Measurements from ENCODE around the gene RECK. TPM values are rescaled to one million over a fixed set of nuclear protein-coding genes. Genes with fewer than 3 reads are reported as not detected.

The RECK gene
- total RNA-seq, 1 experiment from 2014 or later, result 5.0 TPM

DNA sequence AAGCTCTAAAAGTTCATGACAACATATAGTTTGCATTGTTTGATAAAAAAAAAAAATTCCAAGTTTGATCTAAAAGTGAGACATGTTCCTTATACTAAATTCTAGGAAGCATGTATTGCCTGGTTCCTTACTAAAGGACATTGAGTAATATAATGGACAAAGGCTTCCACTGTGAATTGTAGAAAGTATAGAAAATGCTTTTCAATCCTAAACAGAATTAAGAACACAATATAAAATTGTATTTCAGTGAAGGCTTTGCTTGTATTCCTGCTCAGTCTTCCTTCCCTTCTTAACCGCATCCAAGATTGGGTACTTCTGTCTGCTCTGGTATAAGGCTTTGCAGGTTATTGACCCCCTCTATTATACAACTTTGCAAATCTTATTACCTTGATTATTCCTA lies 2.4 kb downstream of the RECK start:
- H3K4me3 ChIP-seq (ENCODE audit: low read length), result no peak overlapping the region
- no peak overlapping the region for H2AFZ ChIP-seq (ENCODE audit: low read length)
- H3K27ac ChIP-seq (ENCODE audit: low read length), result no peak overlapping the region
- H3F3A ChIP-seq (ENCODE audit: low read length, unreplicated experiment), result no peaks in the 10 kb centered on the region
- no peaks in the 10 kb centered on the region for H3K27me3 ChIP-seq (ENCODE audit: low read length)
- H3K79me2 ChIP-seq (ENCODE audit: low read length), result peaks cover 23% of the 10 kb centered on the region
- POLR2A ChIA-PET (ENCODE audit: unreplicated experiment), result no interaction called here
- intact Hi-C loops (cut with micrococcal nuclease), result no loop called here
- H3K36me3 ChIP-seq (ENCODE audit: low read depth, low read length), result no peaks in the 10 kb centered on the region
- H3K4me1 ChIP-seq (ENCODE audit: insufficient read depth, low read length), result peaks cover 21% of the 10 kb centered on the region
- TF ChIP-seq EZH2 (IDR thresholded peaks at IDR 0.05; ENCODE audit: low read length, unreplicated experiment) (no peak), EZH2phosphoT487 (IDR thresholded peaks at IDR 0.05; ENCODE audit: borderline replicate concordance, low read length) (no peak)
- TF ChIP-seq, protein P1, sequence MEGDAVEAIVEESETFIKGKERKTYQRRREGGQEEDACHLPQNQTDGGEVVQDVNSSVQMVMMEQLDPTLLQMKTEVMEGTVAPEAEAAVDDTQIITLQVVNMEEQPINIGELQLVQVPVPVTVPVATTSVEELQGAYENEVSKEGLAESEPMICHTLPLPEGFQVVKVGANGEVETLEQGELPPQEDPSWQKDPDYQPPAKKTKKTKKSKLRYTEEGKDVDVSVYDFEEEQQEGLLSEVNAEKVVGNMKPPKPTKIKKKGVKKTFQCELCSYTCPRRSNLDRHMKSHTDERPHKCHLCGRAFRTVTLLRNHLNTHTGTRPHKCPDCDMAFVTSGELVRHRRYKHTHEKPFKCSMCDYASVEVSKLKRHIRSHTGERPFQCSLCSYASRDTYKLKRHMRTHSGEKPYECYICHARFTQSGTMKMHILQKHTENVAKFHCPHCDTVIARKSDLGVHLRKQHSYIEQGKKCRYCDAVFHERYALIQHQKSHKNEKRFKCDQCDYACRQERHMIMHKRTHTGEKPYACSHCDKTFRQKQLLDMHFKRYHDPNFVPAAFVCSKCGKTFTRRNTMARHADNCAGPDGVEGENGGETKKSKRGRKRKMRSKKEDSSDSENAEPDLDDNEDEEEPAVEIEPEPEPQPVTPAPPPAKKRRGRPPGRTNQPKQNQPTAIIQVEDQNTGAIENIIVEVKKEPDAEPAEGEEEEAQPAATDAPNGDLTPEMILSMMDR (conservative IDR thresholded peaks at IDR 0.05; ENCODE audit: low read depth, low read length), result no peak
- CTCF ChIA-PET, result no interaction called here
- H4K20me1 ChIP-seq (ENCODE audit: low read length), result no peaks in the 10 kb centered on the region
- H3K4me2 ChIP-seq (ENCODE audit: low read length), result no peak overlapping the region
- ATAC-seq (no peak), DNase-seq (no peak)
- no peaks in the 10 kb centered on the region for H3K9me3 ChIP-seq (ENCODE audit: low read length)
- BruUV-seq (replicated peaks), result no TSS peak
- H3K9ac ChIP-seq (ENCODE audit: low read length), result no peak overlapping the region
- no peaks in the 10 kb centered on the region for H3K9me2 ChIP-seq (replicated peaks; ENCODE audit: low read length)

DNA sequence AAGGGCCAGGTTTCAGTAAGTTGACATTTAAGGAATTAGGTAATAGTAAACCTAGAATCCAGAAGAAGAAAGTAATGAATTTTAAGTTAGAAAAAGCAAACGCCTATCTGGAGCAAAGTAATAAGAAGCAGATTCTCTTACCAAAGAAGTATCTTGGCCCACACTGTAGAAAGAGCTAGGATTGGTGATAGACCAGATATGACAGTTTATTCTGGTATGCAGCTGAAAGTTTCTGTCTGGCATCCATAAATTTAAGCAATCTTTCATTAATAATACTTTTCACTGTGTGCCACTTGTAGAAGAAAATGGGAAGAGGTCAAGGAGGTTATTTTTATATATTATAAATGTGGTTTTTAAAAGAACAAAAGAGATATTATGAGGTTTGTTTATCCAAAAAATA lies 3.0 kb downstream of the RECK start:
- no peak for ATAC-seq
- H3K27me3 ChIP-seq (ENCODE audit: low read length), result no peaks in the 10 kb centered on the region
- ChIA-PET CTCF (no interaction called here), POLR2A (ENCODE audit: unreplicated experiment) (no interaction called here)
- peaks cover 21% of the 10 kb centered on the region for H3K4me1 ChIP-seq (ENCODE audit: insufficient read depth, low read length)
- no peaks in the 10 kb centered on the region for H4K20me1 ChIP-seq (ENCODE audit: low read length)
- no peak overlapping the region for H2AFZ ChIP-seq (ENCODE audit: low read length)
- H3K36me3 ChIP-seq (ENCODE audit: low read depth, low read length), result no peaks in the 10 kb centered on the region
- no peak overlapping the region for H3K9ac ChIP-seq (ENCODE audit: low read length)
- intact Hi-C loops (cut with micrococcal nuclease), result no loop called here
- TF ChIP-seq EZH2 (IDR thresholded peaks at IDR 0.05; ENCODE audit: low read length, unreplicated experiment), result no peak
- TF ChIP-seq, protein P1 (conservative IDR thresholded peaks at IDR 0.05; ENCODE audit: low read depth, low read length), result no peak
- no peak for TF ChIP-seq EZH2phosphoT487 (IDR thresholded peaks at IDR 0.05; ENCODE audit: borderline replicate concordance, low read length)
- H3K9me2 ChIP-seq (replicated peaks; ENCODE audit: low read length), result no peaks in the 10 kb centered on the region
- H3K79me2 ChIP-seq (ENCODE audit: low read length), result peaks cover 28% of the 10 kb centered on the region
- H3F3A ChIP-seq (ENCODE audit: low read length, unreplicated experiment), result no peaks in the 10 kb centered on the region
- no peak overlapping the region for H3K27ac ChIP-seq (ENCODE audit: low read length)
- BruUV-seq (replicated peaks), result no TSS peak
- no peak for DNase-seq
- no peaks in the 10 kb centered on the region for H3K9me3 ChIP-seq (ENCODE audit: low read length)
- H3K4me3 ChIP-seq (ENCODE audit: low read length), result no peak overlapping the region
- no peak overlapping the region for H3K4me2 ChIP-seq (ENCODE audit: low read length)

DNA sequence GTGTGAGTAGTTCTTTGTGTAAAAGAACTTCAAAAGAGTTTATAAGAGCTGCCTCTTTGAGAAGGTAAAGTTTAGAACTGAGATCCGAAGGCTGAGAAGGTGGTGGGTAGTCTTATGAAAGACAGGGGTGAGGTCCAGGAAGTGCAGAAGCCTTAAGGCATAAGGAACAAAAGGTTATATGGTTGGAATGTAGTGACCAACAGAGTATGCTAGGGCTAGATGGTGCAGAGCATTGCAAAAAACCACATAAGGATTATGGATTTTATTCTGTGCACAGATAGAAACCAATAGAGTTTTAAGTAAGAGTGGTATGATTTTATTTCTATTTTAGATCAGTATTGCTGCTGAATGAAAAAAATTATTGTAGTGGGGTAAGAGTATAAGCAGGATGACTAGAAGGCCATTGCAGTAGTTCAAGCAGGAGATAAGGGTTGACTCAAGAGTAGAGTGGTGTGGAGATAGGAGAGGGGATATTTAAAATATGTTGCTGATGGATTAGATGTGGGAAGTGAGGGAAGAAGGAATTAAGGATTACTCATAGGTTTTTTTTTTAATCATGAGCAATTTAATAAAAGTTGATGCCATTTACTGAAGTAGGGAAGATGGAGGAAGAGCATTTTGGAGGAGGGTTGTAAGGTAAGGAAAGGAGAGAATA lies 3.7 kb downstream of the RECK start:
- Histone ChIP-seq H3K4me3 (ENCODE audit: low read length) (no peak overlapping the region), H3K9ac (ENCODE audit: low read length) (no peak overlapping the region), H3K9me3 (ENCODE audit: low read length) (no peaks in the 10 kb centered on the region), H3K4me1 (ENCODE audit: insufficient read depth, low read length) (peaks cover 21% of the 10 kb centered on the region), H3F3A (ENCODE audit: low read length, unreplicated experiment) (no peaks in the 10 kb centered on the region), H3K27me3 (ENCODE audit: low read length) (no peaks in the 10 kb centered on the region), H3K36me3 (ENCODE audit: low read depth, low read length) (no peaks in the 10 kb centered on the region), H2AFZ (ENCODE audit: low read length) (no peak overlapping the region), H3K27ac (ENCODE audit: low read length) (no peak overlapping the region), H3K79me2 (ENCODE audit: low read length) (peaks cover 32% of the 10 kb centered on the region), H4K20me1 (ENCODE audit: low read length) (no peaks in the 10 kb centered on the region), H3K9me2 (replicated peaks; ENCODE audit: low read length) (no peaks in the 10 kb centered on the region), H3K4me2 (ENCODE audit: low read length) (peak overlapping the region; percentile 34; the same call in 1 of the 2 replicates)
- ATAC-seq (no peak), DNase-seq (no peak)
- intact Hi-C loops (cut with micrococcal nuclease), result no loop called here
- no TSS peak for BruUV-seq (replicated peaks)
- CTCF ChIA-PET, result no interaction called here
- POLR2A ChIA-PET (ENCODE audit: unreplicated experiment), result interaction anchor here (0.6 kb wide), 1 partner anchor 200 kb away, joined by 3 read pairs; no protein-coding TSS in a partner anchor
- TF ChIP-seq EZH2 (IDR thresholded peaks at IDR 0.05; ENCODE audit: low read length, unreplicated experiment) (no peak), EZH2phosphoT487 (IDR thresholded peaks at IDR 0.05; ENCODE audit: borderline replicate concordance, low read length) (no peak)
- TF ChIP-seq, protein P1 (conservative IDR thresholded peaks at IDR 0.05; ENCODE audit: low read depth, low read length), result no peak

Measured in PC-3 (cell line).